OCI-M2 (cell line): Measurements from ENCODE around the gene TTLL11.

ENCODE experiments used
- DNase-seq: peaks from one replicate; lab custom pipeline; 2025; ENCODE audit not compliant: unreplicated experiment; lab: John Stamatoyannopoulos, UW

TTLL11 gene

GRCh38 chr9:121979736-121980135, 113.4 kb downstream of the TTLL11 start:
- DNase-seq = no peak

- DNase-seq = no peak
Measured at GRCh38 chr9:121976751-121977150, 116.4 kb downstream of the TTLL11 start.

GRCh38 chr9:121975801-121976277, 117.3 kb downstream of the TTLL11 start:
- no peak for DNase-seq

GRCh38 chr9:121974421-121974820, 118.7 kb downstream of the TTLL11 start:
- no peak for DNase-seq

- DNase-seq = no peak
Measured at GRCh38 chr9:121972501-121972981, 120.6 kb downstream of the TTLL11 start.

- no peak for DNase-seq
Measured at GRCh38 chr9:121968056-121968455, 125.1 kb downstream of the TTLL11 start.

GRCh38 chr9:121966706-121967105, 126.4 kb downstream of the TTLL11 start:
- DNase-seq = no peak

DNA sequence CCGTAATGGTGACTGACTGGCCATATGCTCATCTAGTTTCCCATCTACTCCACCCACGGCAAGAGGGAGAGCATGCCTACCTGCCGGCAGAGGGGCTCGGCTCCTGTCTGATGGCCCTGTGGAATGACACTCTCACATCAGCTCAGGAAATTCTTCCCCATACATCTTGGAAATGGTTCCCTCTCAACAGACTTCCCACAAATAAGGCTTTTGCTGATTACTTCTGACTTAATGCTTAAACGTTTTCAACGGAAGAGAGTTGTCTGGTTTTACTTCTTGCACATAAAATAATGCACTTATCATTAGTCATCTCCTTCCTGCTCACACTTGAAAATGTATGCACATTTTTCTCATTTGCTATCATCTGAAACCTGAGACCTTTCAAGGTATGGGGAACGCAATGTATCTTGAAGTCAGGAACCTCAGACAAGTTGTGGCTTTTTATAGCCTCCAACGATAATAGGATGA, 129.5 kb downstream of the TTLL11 start:
- DNase-seq = no peak

GRCh38 chr9:121962421-121962820, 130.7 kb downstream of the TTLL11 start:
- no peak for DNase-seq

DNA sequence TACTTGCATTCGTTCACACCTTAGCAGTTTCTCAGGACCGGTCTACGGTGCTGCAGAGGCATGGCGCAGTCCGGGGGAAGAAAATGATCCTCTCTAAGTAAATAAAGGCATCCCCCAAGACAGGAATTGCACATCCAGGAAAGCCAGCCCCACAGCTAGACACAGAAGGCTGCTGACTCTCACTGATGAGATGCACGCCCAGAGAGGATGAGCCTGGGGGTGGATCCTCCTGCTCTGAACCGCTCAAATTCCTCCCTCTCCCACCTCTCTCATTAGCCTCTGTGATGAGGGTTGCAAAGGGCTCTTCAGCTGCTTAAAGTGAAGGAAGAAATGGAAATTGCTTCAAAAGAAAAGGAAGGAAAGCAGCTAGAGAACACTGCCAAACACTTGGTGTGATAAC, 132.4 kb downstream of the TTLL11 start:
- no peak for DNase-seq

DNA sequence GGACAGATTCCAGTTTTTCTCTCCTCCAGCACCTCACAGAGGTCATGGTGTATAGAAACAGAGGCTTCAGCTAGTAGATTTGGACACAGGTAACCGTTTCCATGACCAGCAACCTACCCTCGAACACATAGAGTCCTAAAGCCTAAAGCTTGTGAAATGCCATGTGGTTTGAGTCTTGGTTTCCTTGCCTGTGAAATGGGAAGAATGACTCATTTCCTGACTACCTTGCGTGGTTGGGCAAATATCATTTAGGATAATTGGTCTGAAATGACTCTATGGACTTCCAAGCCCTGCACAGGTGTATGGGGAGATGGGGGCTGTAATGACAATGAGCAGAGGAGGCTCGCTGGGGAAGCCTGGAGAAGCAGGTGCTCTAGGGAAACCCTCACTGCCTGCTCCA, 134.6 kb downstream of the TTLL11 start:
- no peak for DNase-seq

DNA sequence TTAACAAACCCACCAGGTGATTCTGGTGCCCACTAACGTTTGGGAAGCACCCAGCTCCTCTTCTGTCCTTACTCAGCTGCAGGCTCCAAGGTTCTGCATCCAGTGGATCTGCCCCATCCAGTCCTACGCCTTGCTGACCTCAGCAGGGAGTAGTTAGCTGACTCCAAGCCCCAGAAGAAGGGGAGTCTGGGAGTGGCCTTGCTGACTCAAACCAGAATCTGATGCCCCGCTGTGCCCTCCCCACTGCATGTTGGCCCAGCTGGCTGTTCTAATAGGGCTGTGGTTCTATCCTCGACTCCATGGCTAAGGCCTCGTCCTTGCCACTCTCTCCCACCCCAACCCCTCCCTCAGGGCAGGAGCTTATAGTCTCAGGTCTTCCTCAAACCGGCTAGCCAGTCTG, 136.3 kb downstream of the TTLL11 start:
- no peak for DNase-seq

- DNase-seq = no peak
Measured at GRCh38 chr9:121955649-121956048, 137.5 kb downstream of the TTLL11 start.

DNA sequence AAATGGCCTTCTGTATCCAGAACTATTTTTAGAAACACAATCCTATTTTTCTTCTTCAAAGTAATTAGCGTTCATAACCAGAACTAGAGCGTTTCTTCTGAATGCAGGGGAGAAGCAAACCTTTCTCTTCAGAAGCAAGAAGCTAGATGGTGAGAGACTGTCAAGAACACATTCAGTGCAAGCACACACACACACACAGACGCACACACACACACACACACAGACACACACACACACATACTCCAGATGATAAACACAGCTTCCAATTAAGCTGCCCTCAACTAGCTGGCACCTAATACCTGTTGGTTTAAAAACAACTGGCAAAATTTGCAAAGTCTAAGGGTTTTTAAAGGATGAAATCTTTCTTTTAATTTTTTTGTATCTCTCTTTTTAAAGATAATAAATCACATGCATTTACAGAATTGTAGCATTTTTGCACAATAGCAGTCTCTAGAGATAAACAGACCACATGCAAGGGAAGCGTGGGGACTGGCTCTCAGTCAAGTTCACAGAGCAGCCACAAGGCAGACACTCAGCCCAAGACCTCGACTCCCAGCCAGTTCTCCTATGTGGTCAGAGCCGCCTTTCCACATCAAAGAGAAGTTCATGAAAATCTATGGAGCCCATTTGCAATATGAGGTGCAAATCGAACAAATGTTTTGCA, 138.5 kb downstream of the TTLL11 start:
- no peak for DNase-seq

DNA sequence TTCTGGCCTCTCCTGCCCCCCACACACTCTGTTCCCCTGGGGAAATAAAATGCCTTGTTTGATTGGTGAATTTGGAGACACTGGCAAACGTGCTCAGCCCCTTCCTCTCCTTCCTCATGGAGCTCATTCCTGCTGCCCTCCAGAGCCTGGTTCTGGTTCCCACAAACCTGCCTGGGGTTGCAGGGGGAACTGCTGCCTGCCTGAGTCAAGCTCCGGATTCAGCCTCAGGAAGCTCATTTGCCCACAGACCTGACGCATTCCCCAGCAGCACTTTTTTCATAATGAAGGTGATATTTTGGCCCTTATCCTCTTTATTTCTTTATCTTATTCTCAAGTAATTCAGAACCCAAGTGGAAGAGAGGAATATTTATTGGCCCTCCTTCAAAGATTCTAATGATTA, 140.5 kb downstream of the TTLL11 start:
- DNase-seq = no peak

GRCh38 chr9:121950866-121951265, 142.2 kb downstream of the TTLL11 start:
- no peak for DNase-seq

- DNase-seq = no peak
Measured at GRCh38 chr9:121950441-121950840, 142.7 kb downstream of the TTLL11 start.

DNA sequence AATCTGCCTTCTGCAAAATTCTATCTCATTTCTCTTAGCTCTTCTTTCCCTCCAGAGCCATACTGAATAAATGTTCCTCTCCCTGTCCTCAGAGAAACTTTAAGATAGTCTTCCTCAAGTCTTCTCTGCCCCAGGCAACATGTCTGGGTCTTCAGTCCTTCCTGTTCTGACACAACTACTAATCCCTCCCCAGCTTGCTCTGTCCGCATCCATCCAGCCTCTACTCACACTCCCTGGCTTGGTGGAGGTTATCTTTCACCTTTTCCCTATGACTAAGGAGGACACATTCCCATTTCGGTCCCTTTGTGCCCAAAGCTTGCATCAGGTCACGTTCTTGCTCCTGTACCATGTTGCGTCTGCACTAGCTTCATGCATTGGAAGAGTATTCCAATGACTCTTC, 143.3 kb downstream of the TTLL11 start:
- no peak for DNase-seq

DNA sequence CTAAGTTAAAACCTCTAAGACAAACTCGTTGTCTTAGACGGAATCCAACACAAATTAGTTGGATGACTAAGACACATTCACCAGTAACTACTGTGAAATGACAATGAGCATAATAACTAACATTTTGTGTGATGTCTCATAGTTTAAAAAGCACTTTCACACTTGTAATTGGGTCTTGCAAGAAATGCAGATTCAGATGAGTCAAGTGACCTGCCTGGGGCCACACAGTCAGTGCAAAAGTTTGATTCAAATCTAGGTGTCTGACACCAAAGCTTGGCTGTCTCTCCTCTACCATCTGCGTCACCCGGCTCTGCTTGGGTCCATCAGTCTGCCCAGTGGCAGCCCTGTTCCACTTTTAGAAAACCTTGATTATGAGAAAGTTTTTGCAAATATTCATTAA, 143.7 kb downstream of the TTLL11 start:
- DNase-seq = no peak

GRCh38 chr9:121947775-121948174, 145.3 kb downstream of the TTLL11 start:
- no peak for DNase-seq

- no peak for DNase-seq
Measured at GRCh38 chr9:121946465-121946864, 146.6 kb downstream of the TTLL11 start.

DNA sequence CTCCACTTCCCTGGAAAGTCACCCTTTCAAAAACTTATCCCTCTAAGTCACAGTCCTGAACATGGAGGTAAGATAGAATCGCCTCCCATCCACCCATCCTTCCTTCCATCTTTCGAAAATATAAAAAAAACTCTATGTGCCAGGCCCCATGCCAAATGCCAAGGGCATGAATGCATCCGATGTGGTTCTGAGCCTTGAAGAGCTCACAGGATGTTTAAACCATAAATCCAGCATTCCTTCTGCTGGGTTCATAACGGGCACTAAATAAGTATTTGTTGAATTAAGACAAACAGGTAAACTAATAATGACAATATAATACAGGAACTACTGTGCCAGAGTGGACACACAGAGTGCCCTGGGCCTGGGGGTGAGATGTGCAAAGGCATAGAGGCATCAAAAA, 147.3 kb downstream of the TTLL11 start:
- DNase-seq = no peak

GRCh38 chr9:121945281-121945680, 147.8 kb downstream of the TTLL11 start:
- DNase-seq = no peak
